ENCODE results near the gene SEPTIN2. TPM values are rescaled to one million over a fixed set of nuclear protein-coding genes. Genes with fewer than 3 reads are reported as not detected.
"Not testable (repeated sequence)": the region's sequence is repeated elsewhere in the genome, so short reads cannot be mapped to it uniquely, and the experiment has no call there.

Gene SEPTIN2
- total RNA-seq, 1 donor from 2014 or later = 139 TPM

DNA sequence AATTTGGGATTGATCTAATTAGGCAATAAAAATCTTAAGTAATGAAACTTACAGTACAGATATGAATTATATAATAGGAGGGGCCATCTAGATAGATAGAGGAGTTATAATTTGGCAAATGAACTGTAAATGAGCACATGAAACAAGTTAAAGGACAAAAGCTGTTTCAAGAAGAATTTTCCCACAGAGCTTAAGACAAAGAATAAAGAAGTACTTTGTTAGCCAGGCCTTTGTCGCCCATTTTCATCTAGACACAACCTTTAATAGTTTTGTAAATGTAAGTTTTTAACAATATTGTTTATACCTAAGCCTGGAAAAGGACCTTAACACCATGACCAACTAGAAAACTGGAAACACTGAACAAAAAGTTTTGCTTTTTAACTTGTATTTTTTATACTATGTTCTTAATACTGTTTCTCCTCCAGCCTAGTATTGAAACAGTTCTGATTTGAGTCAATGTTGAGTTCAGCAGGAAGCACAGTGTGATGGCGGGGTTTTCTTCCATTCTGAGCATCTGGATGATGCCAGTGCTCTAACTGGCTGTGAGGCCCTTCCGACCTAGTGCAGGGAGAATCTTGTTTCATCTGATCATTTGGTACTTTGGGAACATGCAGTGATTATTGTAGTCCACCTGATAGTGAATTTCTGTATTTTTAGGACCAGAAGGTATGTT is 77.9 kb downstream of the SEPTIN2 start:
- intact Hi-C loops (cut with DNase I) = no loop called here
- no peak for DNase-seq
- ATAC-seq (ENCODE audit: poor library complexity) = no peak

DNA sequence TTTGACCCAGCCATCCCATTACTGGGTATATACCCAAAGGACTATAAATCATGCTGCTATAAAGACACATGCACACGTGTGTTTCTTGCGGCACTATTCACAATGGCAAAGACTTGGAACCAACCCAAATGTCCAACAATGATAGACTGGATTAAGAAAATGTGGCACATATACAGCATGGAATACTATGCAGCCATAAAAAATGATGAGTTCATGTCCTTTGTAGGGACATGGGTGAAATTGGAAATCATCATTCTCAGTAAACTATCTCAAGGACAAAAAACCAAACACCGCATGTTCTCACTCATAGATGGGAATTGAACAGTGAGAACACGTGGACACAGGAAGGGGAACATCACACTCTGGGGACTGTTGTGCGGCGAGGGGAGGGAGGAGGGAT is 81.1 kb downstream of the SEPTIN2 start:
- intact Hi-C loops (cut with DNase I); DNase-seq; ATAC-seq (ENCODE audit: poor library complexity): not testable (repeated sequence)

DNA sequence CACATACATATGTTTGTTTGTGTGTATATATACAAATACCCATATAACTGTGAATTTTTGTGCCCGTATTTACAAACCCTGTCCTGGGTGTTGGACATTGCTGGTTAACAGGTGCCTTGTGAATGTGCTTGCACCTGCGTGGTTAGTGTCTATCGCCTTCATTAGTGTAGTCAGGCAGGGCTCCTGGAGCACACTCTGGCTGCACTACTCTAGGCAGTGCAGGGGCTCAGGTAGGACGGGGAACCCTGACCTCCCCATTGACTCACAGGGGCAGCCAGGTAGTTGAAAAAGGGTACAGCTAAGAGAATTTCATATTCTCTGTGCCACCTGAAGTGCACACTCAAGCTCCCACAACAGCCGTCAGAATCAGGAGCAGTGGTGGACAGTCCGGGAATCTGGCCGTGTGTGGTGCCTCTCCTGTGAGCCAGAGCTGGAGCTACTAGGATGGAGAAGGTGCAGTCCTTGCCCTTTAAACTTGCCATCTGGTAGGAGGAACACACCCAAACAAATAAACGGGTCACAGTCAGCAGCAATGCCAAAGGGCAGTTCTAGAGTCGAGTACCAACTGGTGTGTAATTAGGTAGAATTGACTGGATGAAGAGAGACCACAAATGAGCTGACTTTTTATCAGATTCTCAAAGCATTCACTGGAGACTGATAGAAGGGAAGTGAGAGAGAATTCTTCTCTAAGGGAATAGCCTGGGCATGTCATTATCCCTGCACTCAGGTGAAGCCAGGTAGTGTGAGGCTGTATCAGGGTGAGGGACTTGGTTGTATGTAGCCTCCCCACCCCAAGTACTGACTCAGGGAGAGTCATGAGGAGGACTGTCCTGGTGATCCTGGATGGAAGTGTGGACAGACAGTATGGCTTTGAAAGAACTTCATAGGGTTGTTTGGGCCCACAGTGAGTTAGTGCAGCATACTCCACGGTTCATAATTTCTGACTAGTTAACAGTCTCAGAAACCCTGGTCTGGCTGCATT is 84.5 kb downstream of the SEPTIN2 start:
- ATAC-seq (ENCODE audit: poor library complexity) (peak; percentile 29), DNase-seq (no peak)
- intact Hi-C loops (cut with DNase I) = no loop called here

Other genes starting within 250 kb of the SEPTIN2 start
- gene MTERF4, start 213.6 kb upstream of the SEPTIN2 start, total RNA-seq = 23.8 TPM
- 3.2 TPM for gene PASK, start 166.5 kb upstream of the SEPTIN2 start, total RNA-seq
- gene PPP1R7, start 165.5 kb upstream of the SEPTIN2 start, total RNA-seq = 66.0 TPM
- 0.35 TPM for gene ANO7, start 127.2 kb upstream of the SEPTIN2 start, total RNA-seq
- 373 TPM for gene HDLBP, start 253 bp upstream of the SEPTIN2 start, total RNA-seq
- gene FARP2, start 40.4 kb downstream of the SEPTIN2 start, total RNA-seq = 14.0 TPM
- 85.9 TPM for gene STK25, start 192.7 kb downstream of the SEPTIN2 start, total RNA-seq
- gene BOK, start 242.8 kb downstream of the SEPTIN2 start, total RNA-seq = 3.8 TPM

Data from Right ventricle myocardium superior (tissue), 1 donor.